Prostate gland (tissue), 2 donors: Measurements from ENCODE around the gene SHC3.

Source experiments
- POLR2A ChIP-seq: fragments of 450-650 bp; IDR thresholded peaks from one replicate; pipeline ENCODE4 v1.6.1; 2016; ENCODE audit warnings: antibody characterized with exemption, mild to moderate bottlenecking
- TF ChIP-seq, protein P1 (sequence below), 4 experiments: fragments of 200-600 bp in 2 of 4; fragments of 450-650 bp in 2 of 4; sonication (generic) in 2 of 4; IDR thresholded peaks; 1 replicate in 3 of 4; 2 replicates in 1 of 4; pipeline ENCODE4 v1.5.1; 2016 to 2019; ENCODE audit warnings: antibody characterized with exemption in 4 of 4, mild to moderate bottlenecking in 2 of 4, moderate library complexity in 2 of 4

DNA sequence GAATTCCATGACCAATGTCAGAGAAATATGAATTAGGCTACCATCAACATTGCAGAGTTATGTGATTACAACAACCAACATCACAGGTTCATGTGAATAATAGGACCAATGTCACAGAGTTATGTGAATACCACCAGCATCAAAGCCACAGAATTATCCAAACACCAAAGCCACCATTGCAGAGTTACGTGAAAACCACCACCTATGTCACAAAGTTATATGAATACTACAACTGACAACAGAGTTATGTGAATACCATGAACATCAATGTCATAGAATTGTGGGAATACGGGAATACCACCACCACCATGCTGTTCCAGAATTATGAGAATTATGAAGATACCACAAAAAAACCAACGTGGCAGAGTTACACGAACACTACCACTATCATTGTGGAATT lies 64.8 kb downstream of the SHC3 start:
- TF ChIP-seq, protein P1, sequence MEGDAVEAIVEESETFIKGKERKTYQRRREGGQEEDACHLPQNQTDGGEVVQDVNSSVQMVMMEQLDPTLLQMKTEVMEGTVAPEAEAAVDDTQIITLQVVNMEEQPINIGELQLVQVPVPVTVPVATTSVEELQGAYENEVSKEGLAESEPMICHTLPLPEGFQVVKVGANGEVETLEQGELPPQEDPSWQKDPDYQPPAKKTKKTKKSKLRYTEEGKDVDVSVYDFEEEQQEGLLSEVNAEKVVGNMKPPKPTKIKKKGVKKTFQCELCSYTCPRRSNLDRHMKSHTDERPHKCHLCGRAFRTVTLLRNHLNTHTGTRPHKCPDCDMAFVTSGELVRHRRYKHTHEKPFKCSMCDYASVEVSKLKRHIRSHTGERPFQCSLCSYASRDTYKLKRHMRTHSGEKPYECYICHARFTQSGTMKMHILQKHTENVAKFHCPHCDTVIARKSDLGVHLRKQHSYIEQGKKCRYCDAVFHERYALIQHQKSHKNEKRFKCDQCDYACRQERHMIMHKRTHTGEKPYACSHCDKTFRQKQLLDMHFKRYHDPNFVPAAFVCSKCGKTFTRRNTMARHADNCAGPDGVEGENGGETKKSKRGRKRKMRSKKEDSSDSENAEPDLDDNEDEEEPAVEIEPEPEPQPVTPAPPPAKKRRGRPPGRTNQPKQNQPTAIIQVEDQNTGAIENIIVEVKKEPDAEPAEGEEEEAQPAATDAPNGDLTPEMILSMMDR (IDR thresholded peaks at IDR 0.05): no peak
- TF ChIP-seq POLR2A: no peak
